A673 (cell line): Measurements from ENCODE around the gene TMEM61.

ENCODE experiments used
- CTCF ChIP-seq: fragments of 300-800, 200-600 bp; sonication (generic); conservative IDR thresholded peaks from 2 replicates; pipeline ENCODE4 v1.5.1; 2017; ENCODE audit warnings: low read depth, mild to moderate bottlenecking, antibody characterized with exemption, low read length, moderate library complexity, mixed read lengths
- EZH2 ChIP-seq: fragments of 200-600 bp; sonication (generic); IDR thresholded peaks from 2 replicates; pipeline ENCODE4 v1.6.1; 2017; ENCODE audit warnings: borderline replicate concordance, low read depth, mild to moderate bottlenecking, mixed read lengths, antibody characterized with exemption, low read length; ENCODE audit not compliant: poor library complexity, severe bottlenecking

- TF ChIP-seq EZH2 (no peak), CTCF (no peak)
Measured at GRCh38 chr1:54989968-54990810, 9.8 kb downstream of the TMEM61 start.
